Activated T-helper 9 cell treated with anti-CD3 and anti-CD28 coated beads, Interleukin-2, amount 50 U/mL, for 16 hours (primary cell): ENCODE measurements around the gene RSPH3.
"Not testable (repeated sequence)": the region's sequence is repeated elsewhere in the genome, so short reads cannot be mapped to it uniquely, and the experiment has no call there.

Experiments
- DNase-seq: peaks from one replicate; pipeline ENCODE4 v3.0.0-alpha.2; 2020; ENCODE audit warnings: low read depth

RSPH3 gene

GRCh38 chr6:159023893-159024292 lies 23.9 kb upstream of the RSPH3 start:
- no peak for DNase-seq

- DNase-seq, result no peak
These were observed 20.0 kb upstream of the RSPH3 start for GRCh38 chr6:159020011-159020410.

GRCh38 chr6:159017757-159018559 lies 18.0 kb upstream of the RSPH3 start:
- no peak for DNase-seq

- no peak for DNase-seq
These were observed 14.4 kb upstream of the RSPH3 start for GRCh38 chr6:159014406-159014805.

- no peak for DNase-seq
These were observed 13.2 kb upstream of the RSPH3 start for GRCh38 chr6:159013229-159013628.

- no peak for DNase-seq
These were observed 12.2 kb upstream of the RSPH3 start for GRCh38 chr6:159012201-159012600.

GRCh38 chr6:159010037-159010612 lies 10.1 kb upstream of the RSPH3 start:
- not testable (repeated sequence) for DNase-seq

GRCh38 chr6:159008656-159009288 lies 8.8 kb upstream of the RSPH3 start:
- no peak for DNase-seq

GRCh38 chr6:159007510-159007909 lies 7.5 kb upstream of the RSPH3 start:
- no peak for DNase-seq

GRCh38 chr6:159005436-159005835 lies 5.4 kb upstream of the RSPH3 start:
- no peak for DNase-seq

GRCh38 chr6:159004592-159004991 lies 4.6 kb upstream of the RSPH3 start:
- no peak for DNase-seq

- DNase-seq, result no peak
These were observed 2.6 kb upstream of the RSPH3 start for GRCh38 chr6:159002432-159003155.

GRCh38 chr6:158999154-158999665 lies 792 bp downstream of the RSPH3 start:
- no peak for DNase-seq

GRCh38 chr6:158996856-158997255 lies 3.1 kb downstream of the RSPH3 start:
- DNase-seq, result no peak

- DNase-seq, result no peak
These were observed 6.4 kb downstream of the RSPH3 start for GRCh38 chr6:158993639-158994038.

- DNase-seq, result no peak
These were observed 8.8 kb downstream of the RSPH3 start for GRCh38 chr6:158991017-158991723.

- not testable (repeated sequence) for DNase-seq
These were observed 10.3 kb downstream of the RSPH3 start for GRCh38 chr6:158989711-158990110.

- DNase-seq, result no peak
These were observed 11.5 kb downstream of the RSPH3 start for GRCh38 chr6:158988477-158988876.

GRCh38 chr6:158987657-158988056 lies 12.3 kb downstream of the RSPH3 start:
- DNase-seq, result no peak

- DNase-seq, result no peak
These were observed 21.2 kb downstream of the RSPH3 start for GRCh38 chr6:158978757-158979156.

- no peak for DNase-seq
These were observed 22.6 kb downstream of the RSPH3 start for GRCh38 chr6:158977382-158977781.
